Uterus (tissue), 4 donors: ENCODE measurements around the gene RIMS4. TPM values are rescaled to one million over a fixed set of nuclear protein-coding genes. Genes with fewer than 3 reads are reported as not detected.

ENCODE experiments used
- DNase-seq, 2 donors: peaks; one replicate each; pipeline ENCODE4 v3.0.0-alpha.2; 2019 to 2020
- H3K27ac ChIP-seq, 2 donors: fragments of 200-600 bp; sonication (generic); 1 replicate in 1 of 2; 2 replicates in 1 of 2; pipeline ENCODE4 v1.5.1; 2016 to 2018
- H3K27me3 ChIP-seq, 2 donors: fragments of 200-600 bp; sonication (generic); one replicate each; pipeline ENCODE4 v1.5.1; 2018 to 2019; ENCODE audit warnings: control low read depth in 1 of 2
- H3K36me3 ChIP-seq, 2 donors: fragments of 200-600 bp; sonication (generic); one replicate each; pipeline ENCODE4 v1.5.1; 2019; ENCODE audit warnings: control low read depth in 1 of 2
- H3K4me1 ChIP-seq, 2 donors: fragments of 200-600 bp; sonication (generic); one replicate each; pipeline ENCODE4 v1.5.1; 2018 to 2019; ENCODE audit warnings: control low read depth in 1 of 2
- H3K4me3 ChIP-seq, 2 donors: fragments of 200-600 bp; sonication (generic); 1 replicate in 1 of 2; 2 replicates in 1 of 2; pipeline ENCODE4 v1.5.1; 2018 to 2019; ENCODE audit warnings: mild to moderate bottlenecking in 1 of 2
- H3K9me3 ChIP-seq, 2 donors: fragments of 200-600 bp; sonication (generic); one replicate each; pipeline ENCODE4 v1.5.1; 2019; ENCODE audit warnings: control low read depth in 1 of 2
- CTCF ChIP-seq, 4 experiments: fragments of 200-600 bp in 2 of 4; fragments of 450-650 bp in 2 of 4; sonication (generic) in 2 of 4; IDR thresholded peaks; one replicate each; pipeline ENCODE4 v1.5.1; 2016 to 2019; ENCODE audit warnings: antibody characterized with exemption in 4 of 4, mild to moderate bottlenecking in 2 of 4, moderate library complexity in 1 of 4
- POLR2A ChIP-seq, 2 donors: fragments of 450-650 bp; IDR thresholded peaks; one replicate each; pipeline ENCODE4 v1.6.1; 2016; ENCODE audit warnings: antibody characterized with exemption in 2 of 2, mild to moderate bottlenecking in 1 of 2, moderate library complexity in 1 of 2
- intact Hi-C: fragments of 100-400 bp; cut with DNase I; formaldehyde crosslinking; loops from one replicate; pipeline ENCODE4 v1.15.1; 2023; ENCODE audit warnings: low total_unique reads
- total RNA-seq, 4 donors: library from RNA; depleted of rRNA in 3 of 4; stranded (reverse); fragments of >200 nt in 3 of 4; gene quantifications; one replicate each; pipeline versions ENCODE4 v1.1.0 to v1.2.4, GENCODE V29; 2014 to 2023
- donor health status: DM: yes; HTN: yes; CAD: no.

The RIMS4 gene
- total RNA-seq, 4 donors from 2014 or later, result 0.26 to 5.3 (median 0.61) TPM

GRCh38 chr20:44745122-44745597 lies 65.2 kb downstream of the RIMS4 start:
- TF ChIP-seq CTCF (IDR thresholded peaks at IDR 0.05) (no peak), POLR2A (IDR thresholded peaks at IDR 0.05) (no peak)
- Histone ChIP-seq H3K36me3 (no peaks in the 10 kb centered on the region), H3K4me1 (no peaks in the 10 kb centered on the region), H3K9me3 (no peaks in the 10 kb centered on the region), H3K4me3 (peak overlapping the region; percentile 45 to 59), H3K27ac (peak overlapping the region; percentile 56 to 73), H3K27me3 (no peaks in the 10 kb centered on the region)
- DNase-seq, result no peak
- intact Hi-C loops, result loop anchor here (10.0 kb wide), 1 partner anchor 120 kb away; no protein-coding TSS in a partner anchor

GRCh38 chr20:44743916-44744655 lies 66.3 kb downstream of the RIMS4 start:
- TF ChIP-seq CTCF (IDR thresholded peaks at IDR 0.05), result no peak
- no peak for TF ChIP-seq POLR2A (IDR thresholded peaks at IDR 0.05)
- Histone ChIP-seq H3K4me1 (no peaks in the 10 kb centered on the region), H3K36me3 (no peaks in the 10 kb centered on the region), H3K27ac (no peak overlapping the region), H3K4me3 (no peak overlapping the region), H3K27me3 (no peaks in the 10 kb centered on the region), H3K9me3 (no peaks in the 10 kb centered on the region)
- DNase-seq, result no peak
- intact Hi-C loops, result loop anchor here (10.0 kb wide), 1 partner anchor 121 kb away; no protein-coding TSS in a partner anchor

GRCh38 chr20:44743080-44743701 lies 67.2 kb downstream of the RIMS4 start:
- no peaks in the 10 kb centered on the region for H3K27me3 ChIP-seq
- no peak overlapping the region for H3K4me3 ChIP-seq
- TF ChIP-seq CTCF (IDR thresholded peaks at IDR 0.05), result no peak
- TF ChIP-seq POLR2A (IDR thresholded peaks at IDR 0.05), result no peak
- intact Hi-C loops, result loop anchor here (10.0 kb wide), 1 partner anchor 122 kb away; no protein-coding TSS in a partner anchor
- H3K36me3 ChIP-seq, result no peaks in the 10 kb centered on the region
- no peak overlapping the region for H3K27ac ChIP-seq
- H3K4me1 ChIP-seq, result no peaks in the 10 kb centered on the region
- no peak for DNase-seq
- no peaks in the 10 kb centered on the region for H3K9me3 ChIP-seq

- no peak for DNase-seq
- H3K36me3 ChIP-seq, result no peaks in the 10 kb centered on the region
- H3K4me3 ChIP-seq, result no peak overlapping the region
- no peaks in the 10 kb centered on the region for H3K9me3 ChIP-seq
- intact Hi-C loops, result loop anchor here (10.0 kb wide), 1 partner anchor 122 kb away; no protein-coding TSS in a partner anchor
- H3K27ac ChIP-seq, result no peak overlapping the region
- no peaks in the 10 kb centered on the region for H3K4me1 ChIP-seq
- no peaks in the 10 kb centered on the region for H3K27me3 ChIP-seq
- TF ChIP-seq CTCF (IDR thresholded peaks at IDR 0.05), result no peak
- no peak for TF ChIP-seq POLR2A (IDR thresholded peaks at IDR 0.05)
Observed at GRCh38 chr20:44742304-44743079, 67.9 kb downstream of the RIMS4 start.
